ENCODE measurements around the gene KAZN. TPM values are rescaled to one million over a fixed set of nuclear protein-coding genes. Genes with fewer than 3 reads are reported as not detected.

The KAZN gene
- polyA plus RNA-seq, 1 donor (not counting 4 experiments of a cell fraction or from before 2014, with no cell fraction given), result 5.9 TPM

- TF ChIP-seq EZH2 (IDR thresholded peaks at IDR 0.05; ENCODE audit: low read length) (no peak), CTCF (optimal IDR thresholded peaks at IDR 0.05 in 1 of 3, IDR thresholded peaks at IDR 0.05 in 1 of 3, conservative IDR thresholded peaks at IDR 0.05 in 1 of 3; ENCODE audit: extremely low read depth in 1 of 3, insufficient read depth in 2 of 3, low read length in 3 of 3) (no peak)
- Histone ChIP-seq H3K9me3 (ENCODE audit: control insufficient read depth, low read depth, low read length) (no peaks in the 10 kb centered on the region), H2AFZ (ENCODE audit: control insufficient read depth, low read length) (no peak overlapping the region), H3K27ac (ENCODE audit: control insufficient read depth, insufficient read depth, low read length) (no peak overlapping the region), H3K36me3 (ENCODE audit: control insufficient read depth in 2 of 2, extremely low read depth in 1 of 2, insufficient read depth in 2 of 2, low read length in 2 of 2) (no peaks in the 10 kb centered on the region), H3K79me2 (ENCODE audit: control insufficient read depth, insufficient read depth, low read length) (no peaks in the 10 kb centered on the region), H3K27me3 (ENCODE audit: control insufficient read depth, extremely low read depth, insufficient read depth, low read length) (no peaks in the 10 kb centered on the region), H3K9ac (ENCODE audit: control insufficient read depth, extremely low read depth, insufficient read depth, low read length) (no peak overlapping the region), H3K9me1 (ENCODE audit: control insufficient read depth, extremely low read depth, insufficient read depth, low read length) (no peaks in the 10 kb centered on the region), H4K20me1 (ENCODE audit: control insufficient read depth, extremely low read depth, insufficient read depth, low read length) (no peaks in the 10 kb centered on the region), H3K4me2 (ENCODE audit: control insufficient read depth, extremely low read depth, insufficient read depth, low read depth, low read length) (no peak overlapping the region), H3K4me3 (ENCODE audit: control insufficient read depth in 2 of 3, extremely low read depth in 1 of 3, insufficient read depth in 2 of 3, low read depth in 1 of 3, low read length in 3 of 3) (no peak overlapping the region), H3K4me1 (ENCODE audit: control insufficient read depth, extremely low read depth, insufficient read depth, low read length) (no peaks in the 10 kb centered on the region)
- FAIRE-seq (no peak), DNase-seq (ENCODE audit: low read depth, low spot score) (no peak)
- dilution Hi-C loops (cut with MboI; ENCODE audit: extremely low pct_ligation_motif_present, low sequenced_read_pairs), result no loop called here
Measured at GRCh38 chr1:14652840-14653239, 54.4 kb downstream of the KAZN start.

- Histone ChIP-seq H3K4me1 (ENCODE audit: control insufficient read depth, extremely low read depth, insufficient read depth, low read length) (no peaks in the 10 kb centered on the region), H3K79me2 (ENCODE audit: control insufficient read depth, insufficient read depth, low read length) (no peaks in the 10 kb centered on the region), H3K4me2 (ENCODE audit: control insufficient read depth, extremely low read depth, insufficient read depth, low read depth, low read length) (no peak overlapping the region), H3K9ac (ENCODE audit: control insufficient read depth, extremely low read depth, insufficient read depth, low read length) (no peak overlapping the region), H3K9me3 (ENCODE audit: control insufficient read depth, low read depth, low read length) (no peaks in the 10 kb centered on the region), H3K4me3 (ENCODE audit: control insufficient read depth in 2 of 3, extremely low read depth in 1 of 3, insufficient read depth in 2 of 3, low read depth in 1 of 3, low read length in 3 of 3) (no peak overlapping the region), H4K20me1 (ENCODE audit: control insufficient read depth, extremely low read depth, insufficient read depth, low read length) (no peaks in the 10 kb centered on the region), H3K36me3 (ENCODE audit: control insufficient read depth in 2 of 2, extremely low read depth in 1 of 2, insufficient read depth in 2 of 2, low read length in 2 of 2) (no peaks in the 10 kb centered on the region), H3K27me3 (ENCODE audit: control insufficient read depth, extremely low read depth, insufficient read depth, low read length) (no peaks in the 10 kb centered on the region), H3K9me1 (ENCODE audit: control insufficient read depth, extremely low read depth, insufficient read depth, low read length) (no peaks in the 10 kb centered on the region), H2AFZ (ENCODE audit: control insufficient read depth, low read length) (no peak overlapping the region), H3K27ac (ENCODE audit: control insufficient read depth, insufficient read depth, low read length) (no peak overlapping the region)
- dilution Hi-C loops (cut with MboI; ENCODE audit: extremely low pct_ligation_motif_present, low sequenced_read_pairs), result no loop called here
- FAIRE-seq (no peak), DNase-seq (ENCODE audit: low read depth, low spot score) (no peak)
- no peak for TF ChIP-seq EZH2 (IDR thresholded peaks at IDR 0.05; ENCODE audit: low read length)
- TF ChIP-seq CTCF (optimal IDR thresholded peaks at IDR 0.05 in 1 of 3, IDR thresholded peaks at IDR 0.05 in 1 of 3, conservative IDR thresholded peaks at IDR 0.05 in 1 of 3; ENCODE audit: extremely low read depth in 1 of 3, insufficient read depth in 2 of 3, low read length in 3 of 3), result no peak
Measured at GRCh38 chr1:14653461-14653960, 55.0 kb downstream of the KAZN start.
